Myocyte (in vitro differentiated cells): ENCODE data around the gene CADPS2. TPM values are rescaled to one million over a fixed set of nuclear protein-coding genes. Genes with fewer than 3 reads are reported as not detected.

Source experiments
- DNase-seq: peaks from one replicate; pipeline ENCODE4 v3.0.0-alpha.2; 2012; ENCODE audit warnings: low read depth
- total RNA-seq: library from RNA; depleted of rRNA; stranded (reverse); fragments of >200 nt; gene quantifications from 2 replicates; pipeline ENCODE4 v1.2.3, GENCODE V29; 2014

The CADPS2 gene
- total RNA-seq, 1 donor from 2014 or later, result 0.80 TPM

DNA sequence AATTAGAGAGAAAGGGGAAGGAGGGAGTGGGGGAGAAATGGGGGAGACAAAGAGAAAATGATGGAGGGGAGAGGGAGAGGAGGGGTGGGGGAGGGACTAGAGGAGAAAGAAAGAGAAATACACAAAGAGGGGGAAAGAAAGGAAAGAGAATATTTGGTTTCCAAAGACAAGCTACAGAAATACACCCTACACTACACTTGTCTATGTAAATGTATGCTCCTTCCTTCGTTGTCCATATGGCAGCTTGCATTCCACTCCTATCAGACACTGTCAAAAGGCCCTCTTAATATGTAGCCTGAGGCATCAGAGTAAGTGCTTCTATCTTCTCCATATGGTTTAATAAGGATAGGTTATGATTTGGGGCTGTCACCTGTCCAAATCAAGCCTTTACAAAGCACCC lies 488.9 kb downstream of the CADPS2 start:
- no peak for DNase-seq

GRCh38 chr7:122394512-122394911 lies 491.7 kb downstream of the CADPS2 start:
- no peak for DNase-seq

- DNase-seq, result no peak
Measured at GRCh38 chr7:122384528-122384927, 501.7 kb downstream of the CADPS2 start.

- no peak for DNase-seq
Measured at GRCh38 chr7:122383934-122384333, 502.3 kb downstream of the CADPS2 start.

- DNase-seq, result no peak
Measured at GRCh38 chr7:122380992-122381391, 505.3 kb downstream of the CADPS2 start.

DNA sequence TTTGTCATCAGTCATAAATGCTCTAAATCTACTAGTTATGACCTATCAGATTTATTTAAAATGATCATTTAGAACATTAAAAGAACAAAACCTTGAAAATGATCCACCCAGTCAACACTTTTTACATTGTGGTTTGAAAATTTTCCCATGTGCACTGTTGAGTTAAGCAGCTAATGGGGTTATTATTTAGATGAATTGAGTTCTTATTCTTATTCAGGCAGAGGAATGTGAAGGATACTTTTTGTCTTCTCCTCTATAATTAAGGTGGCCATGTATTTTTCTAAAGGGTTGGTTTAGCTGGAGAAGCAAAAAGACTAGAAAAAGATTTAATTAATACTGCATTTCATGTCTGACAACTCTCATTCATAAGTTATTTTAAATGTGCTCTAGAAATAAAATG lies 506.8 kb downstream of the CADPS2 start:
- DNase-seq, result no peak

DNA sequence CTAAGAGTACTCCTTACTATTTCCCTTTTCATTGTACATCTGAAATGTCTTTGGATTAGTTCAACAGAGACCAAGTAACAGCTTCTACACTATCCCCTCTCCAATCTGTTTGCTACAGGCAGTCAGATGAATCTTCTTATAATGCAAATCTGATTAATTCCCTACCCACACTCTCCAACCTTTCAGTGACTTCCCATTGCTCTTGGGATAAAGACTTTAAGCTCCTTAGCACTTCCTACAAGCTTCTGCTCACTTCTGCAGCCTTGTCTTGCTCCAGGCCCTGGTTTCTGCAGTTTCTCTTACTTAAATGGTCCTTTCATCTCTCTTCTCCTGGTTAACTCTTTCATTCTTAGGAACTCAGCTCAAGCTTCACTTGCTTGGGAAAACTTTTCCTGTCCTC lies 516.5 kb downstream of the CADPS2 start:
- DNase-seq, result no peak

DNA sequence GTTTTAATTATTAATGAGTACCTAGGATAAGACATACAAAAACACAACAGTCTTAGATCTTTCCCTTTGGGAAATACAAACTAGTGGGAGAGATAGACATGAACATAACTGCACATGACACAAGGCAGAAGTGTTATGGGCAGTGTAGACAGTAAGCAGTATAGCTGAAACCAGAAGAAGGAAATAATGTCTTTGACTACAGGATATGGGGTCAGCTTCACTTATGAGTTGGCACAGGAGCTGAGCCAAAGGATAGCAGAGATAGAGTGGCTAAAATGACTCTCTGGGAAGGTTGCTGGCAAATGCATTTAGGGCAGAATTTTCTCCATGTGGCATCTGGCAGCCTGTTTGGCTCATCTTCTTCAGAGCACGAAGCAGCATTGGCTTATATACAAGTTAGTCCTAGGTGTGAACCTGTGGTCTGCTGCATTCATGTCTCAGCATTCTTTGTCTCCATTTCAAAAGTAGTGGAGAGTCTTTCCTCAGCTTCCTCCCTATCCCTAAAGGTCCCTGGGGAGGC lies 521.4 kb downstream of the CADPS2 start:
- no peak for DNase-seq

DNA sequence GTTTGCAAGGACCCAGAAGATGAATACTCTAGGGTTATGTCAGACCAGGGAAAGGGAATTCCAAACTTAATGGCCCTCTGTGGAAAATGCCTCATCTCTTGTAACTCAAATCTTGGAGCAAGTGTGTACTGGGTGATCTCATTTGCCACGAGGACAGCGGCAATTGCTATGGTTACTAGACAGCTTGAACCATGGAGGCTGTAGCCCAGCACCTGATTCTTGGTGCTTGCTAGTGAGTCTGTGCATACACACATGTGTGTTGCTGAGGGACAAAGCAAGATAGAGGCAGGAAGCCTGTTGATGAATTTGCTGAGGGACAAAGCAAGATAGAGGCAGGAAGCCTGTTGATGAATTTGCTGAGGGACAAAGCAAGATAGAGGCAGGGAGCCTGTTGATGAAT lies 523.1 kb downstream of the CADPS2 start:
- no peak for DNase-seq

GRCh38 chr7:122362473-122362872 lies 523.8 kb downstream of the CADPS2 start:
- no peak for DNase-seq

GRCh38 chr7:122354656-122355055 lies 531.6 kb downstream of the CADPS2 start:
- no peak for DNase-seq

DNA sequence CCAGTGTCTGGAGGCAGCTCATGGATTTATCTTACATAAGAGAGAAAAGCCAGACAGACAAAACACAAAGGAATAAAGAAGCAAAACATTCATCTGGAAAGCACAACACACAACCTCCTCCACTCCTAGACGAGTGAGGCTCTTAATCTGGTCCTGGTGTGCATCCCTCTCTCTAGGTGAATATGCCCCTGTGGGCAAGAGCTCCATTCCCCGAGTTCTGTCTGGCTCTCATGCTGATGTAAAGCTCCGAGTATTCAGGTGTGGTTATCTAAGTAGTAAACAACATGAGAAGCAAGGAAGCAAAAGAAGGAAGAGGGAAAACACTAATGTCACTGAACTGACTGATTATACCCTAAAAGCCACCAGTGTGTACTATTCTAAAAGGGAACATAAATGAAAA lies 533.8 kb downstream of the CADPS2 start:
- no peak for DNase-seq

GRCh38 chr7:122350701-122351100 lies 535.6 kb downstream of the CADPS2 start:
- DNase-seq, result no peak

- DNase-seq, result no peak
Measured at GRCh38 chr7:122344303-122344620, 542.0 kb downstream of the CADPS2 start.

DNA sequence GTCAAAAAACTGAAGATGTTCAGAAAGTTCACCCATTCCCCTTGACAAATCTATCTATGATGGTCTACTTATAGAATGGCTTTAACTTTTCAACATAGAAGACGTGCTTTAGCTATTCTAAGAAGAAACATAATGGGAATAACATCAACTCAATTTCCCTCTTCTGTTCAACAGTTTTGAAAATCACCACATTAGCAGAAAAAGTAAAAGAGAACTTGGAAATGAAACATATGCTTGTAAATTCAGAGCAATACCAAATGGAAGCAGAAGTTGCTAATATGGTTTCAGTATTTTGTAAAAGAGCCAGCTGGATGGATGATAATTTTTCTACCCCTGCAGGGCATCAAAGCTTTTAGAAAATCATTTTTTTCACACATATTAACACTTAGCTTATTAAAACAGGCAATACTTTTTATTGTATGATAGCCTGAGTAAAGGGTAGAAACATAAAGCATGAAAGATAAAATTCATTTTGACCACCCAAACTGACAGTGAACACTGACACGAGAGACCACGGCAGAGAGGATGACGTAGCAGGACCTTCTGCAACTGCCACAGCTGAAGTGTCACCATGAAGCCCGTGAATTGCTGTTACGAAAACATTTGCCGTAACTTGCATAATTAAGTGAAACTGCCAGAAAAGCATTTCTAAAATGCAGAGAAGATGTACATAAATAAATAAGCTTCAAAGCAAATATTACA lies 542.5 kb downstream of the CADPS2 start:
- DNase-seq, result no peak

DNA sequence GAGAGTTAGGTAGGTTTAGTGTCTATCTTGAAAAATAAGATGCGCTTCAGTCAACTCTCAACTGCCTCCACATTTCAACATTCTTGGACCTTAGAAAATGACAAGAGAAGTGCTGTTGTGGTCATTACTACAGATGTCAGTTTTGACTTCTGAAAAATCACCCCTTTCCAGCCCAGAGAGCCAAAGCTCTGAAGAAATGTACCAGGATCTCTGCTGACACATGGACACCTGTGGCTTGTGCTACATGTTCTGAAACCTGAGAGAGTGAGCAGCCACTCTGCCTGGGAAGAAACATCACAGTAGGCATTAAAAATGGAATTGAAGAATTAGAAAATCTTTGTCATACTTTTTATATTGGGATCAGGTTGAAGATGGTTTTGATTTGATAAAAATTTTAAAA lies 545.8 kb downstream of the CADPS2 start:
- no peak for DNase-seq

GRCh38 chr7:122339145-122339904 lies 546.9 kb downstream of the CADPS2 start:
- DNase-seq, result no peak

GRCh38 chr7:122337011-122337410 lies 549.2 kb downstream of the CADPS2 start:
- no peak for DNase-seq

DNA sequence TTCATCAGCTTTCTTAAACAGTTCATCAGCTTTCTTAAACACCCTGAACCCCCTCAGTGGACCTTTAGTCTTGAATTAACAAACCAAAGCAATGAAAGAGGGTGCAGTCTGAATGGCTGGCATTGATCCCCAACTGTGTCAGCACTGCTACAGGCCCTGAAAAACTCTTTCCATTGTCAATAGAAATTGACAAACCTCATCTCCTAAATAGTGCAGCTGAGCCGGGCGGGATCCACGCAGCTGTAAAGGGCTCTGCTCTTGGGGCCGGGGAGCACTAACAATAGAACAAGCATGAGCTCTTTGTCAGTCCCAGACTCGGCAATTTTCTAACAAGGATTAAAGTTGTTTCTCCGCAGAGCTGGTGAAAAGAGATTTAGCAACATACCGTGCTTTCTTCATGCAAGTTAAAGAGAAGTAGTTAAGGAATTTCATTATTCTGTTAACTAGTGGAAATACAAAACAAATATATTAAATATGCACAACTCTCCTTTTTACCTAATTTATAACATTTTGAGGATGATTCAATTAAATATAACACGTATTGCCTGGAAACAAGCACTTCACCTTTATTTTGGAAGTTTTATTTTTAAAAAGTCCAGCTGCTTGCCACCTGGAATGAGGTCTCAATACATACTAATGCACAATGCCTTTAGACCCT lies 557.0 kb downstream of the CADPS2 start:
- no peak for DNase-seq

DNA sequence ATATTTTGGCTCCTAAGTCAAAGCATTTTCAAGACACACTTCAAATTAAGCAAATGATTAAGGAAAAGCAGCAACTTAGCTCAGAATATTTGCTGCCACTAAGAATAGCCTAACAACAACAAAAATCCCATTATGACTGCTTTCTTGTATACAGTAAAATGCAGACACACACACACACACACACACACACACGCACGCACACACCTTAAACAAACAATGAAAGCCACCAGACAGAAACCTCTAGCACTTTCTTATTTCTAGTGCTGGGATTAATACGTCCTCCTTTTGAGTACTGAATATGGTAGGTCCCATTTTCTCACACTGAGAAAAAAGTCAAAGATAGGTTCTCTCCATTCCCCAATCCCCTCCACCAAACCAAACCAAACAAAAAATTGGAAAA lies 558.3 kb downstream of the CADPS2 start:
- DNase-seq, result no peak

DNA sequence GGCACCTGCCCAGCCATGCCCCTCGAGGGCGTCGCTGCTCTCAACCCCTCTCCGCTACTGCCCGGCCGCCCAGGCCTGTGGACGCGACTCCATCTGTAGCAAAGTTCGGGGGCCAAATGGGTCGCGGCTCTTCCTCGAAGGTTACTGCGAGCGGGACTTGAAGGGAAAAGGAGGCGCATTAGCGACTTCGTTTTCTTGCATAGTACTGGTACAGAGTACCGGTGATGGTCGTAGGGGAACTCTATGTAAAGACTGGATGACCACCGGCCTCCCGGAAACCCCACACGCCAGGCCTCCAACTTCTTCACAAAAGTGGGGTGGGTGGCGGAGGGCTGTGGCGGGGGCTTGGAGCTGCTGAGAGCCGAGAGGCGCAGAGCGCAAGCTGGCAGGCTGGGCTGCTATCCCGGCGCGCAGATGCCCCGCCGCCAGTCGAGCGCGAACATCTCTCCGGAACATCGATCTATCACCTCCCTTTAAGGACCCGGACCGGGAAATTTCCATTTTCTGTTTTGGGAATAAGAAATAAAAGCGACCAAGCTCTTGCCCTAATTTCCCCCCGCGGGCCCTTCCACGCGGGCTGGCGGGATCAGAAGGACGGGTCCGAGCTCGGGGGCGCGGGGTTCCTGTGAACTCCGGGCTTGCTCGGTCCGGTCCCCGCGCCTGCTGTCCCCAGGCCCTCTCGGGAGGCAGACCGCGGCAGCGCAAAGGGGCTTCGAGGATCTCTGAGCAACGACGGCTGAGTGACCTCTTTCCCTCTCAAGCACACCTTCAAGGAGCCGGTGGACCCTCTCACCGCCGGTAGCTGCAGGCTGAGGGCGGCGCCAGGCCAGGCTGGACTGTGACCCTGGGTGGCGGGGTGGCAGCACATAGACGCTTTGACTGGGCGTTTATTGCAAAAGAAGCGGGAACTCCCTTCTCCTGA lies 569.5 kb downstream of the CADPS2 start:
- DNase-seq, result no peak
